Ishikawa (cell line): Measurements from ENCODE around the gene ARHGAP9.

Experiments
- CEBPB ChIP-seq: IDR thresholded peaks from 2 replicates; pipeline ENCODE4 v1.6.1; 2012
- CREB1 ChIP-seq: IDR thresholded peaks from 2 replicates; pipeline ENCODE4 v1.6.1; 2012; ENCODE audit warnings: low read depth
- EGR1 ChIP-seq: IDR thresholded peaks from 2 replicates; pipeline ENCODE4 v1.6.1; 2012
- EP300 ChIP-seq: IDR thresholded peaks from 2 replicates; pipeline ENCODE4 v1.6.1; 2012; ENCODE audit warnings: borderline replicate concordance
- FOXM1 ChIP-seq: IDR thresholded peaks from 2 replicates; pipeline ENCODE4 v1.6.1; 2012; ENCODE audit warnings: low read depth, borderline replicate concordance
- MAX ChIP-seq: IDR thresholded peaks from 2 replicates; pipeline ENCODE4 v1.6.1; 2012
- NFIC ChIP-seq: IDR thresholded peaks from 2 replicates; pipeline ENCODE4 v1.6.1; 2012
- RAD21 ChIP-seq: IDR thresholded peaks from 2 replicates; pipeline ENCODE4 v1.6.1; 2012; ENCODE audit warnings: low read depth
- TAF1 ChIP-seq: IDR thresholded peaks from 2 replicates; pipeline ENCODE4 v1.6.1; 2012; ENCODE audit warnings: low read depth, mild to moderate bottlenecking
- TCF12 ChIP-seq: IDR thresholded peaks from 2 replicates; pipeline ENCODE4 v1.6.1; 2012; ENCODE audit warnings: low read depth
- YY1 ChIP-seq: IDR thresholded peaks from 2 replicates; pipeline ENCODE4 v1.6.1; 2012; ENCODE audit warnings: low read depth
- ZBTB7A ChIP-seq: IDR thresholded peaks from 2 replicates; pipeline ENCODE4 v1.6.1; 2012; ENCODE audit warnings: low read depth
- TF ChIP-seq, protein P1 (sequence below): IDR thresholded peaks from 2 replicates; pipeline ENCODE4 v1.6.1; 2012; ENCODE audit warnings: low read depth, mild to moderate bottlenecking
- TF ChIP-seq, protein P2 (sequence below): IDR thresholded peaks from 2 replicates; pipeline ENCODE4 v1.6.1; 2012

GRCh38 chr12:57475271-57476161, 4.2 kb downstream of the ARHGAP9 start:
- no peak for TF ChIP-seq YY1
- no peak for TF ChIP-seq NFIC
- no peak for TF ChIP-seq TAF1
- no peak for TF ChIP-seq MAX
- TF ChIP-seq, protein P1, sequence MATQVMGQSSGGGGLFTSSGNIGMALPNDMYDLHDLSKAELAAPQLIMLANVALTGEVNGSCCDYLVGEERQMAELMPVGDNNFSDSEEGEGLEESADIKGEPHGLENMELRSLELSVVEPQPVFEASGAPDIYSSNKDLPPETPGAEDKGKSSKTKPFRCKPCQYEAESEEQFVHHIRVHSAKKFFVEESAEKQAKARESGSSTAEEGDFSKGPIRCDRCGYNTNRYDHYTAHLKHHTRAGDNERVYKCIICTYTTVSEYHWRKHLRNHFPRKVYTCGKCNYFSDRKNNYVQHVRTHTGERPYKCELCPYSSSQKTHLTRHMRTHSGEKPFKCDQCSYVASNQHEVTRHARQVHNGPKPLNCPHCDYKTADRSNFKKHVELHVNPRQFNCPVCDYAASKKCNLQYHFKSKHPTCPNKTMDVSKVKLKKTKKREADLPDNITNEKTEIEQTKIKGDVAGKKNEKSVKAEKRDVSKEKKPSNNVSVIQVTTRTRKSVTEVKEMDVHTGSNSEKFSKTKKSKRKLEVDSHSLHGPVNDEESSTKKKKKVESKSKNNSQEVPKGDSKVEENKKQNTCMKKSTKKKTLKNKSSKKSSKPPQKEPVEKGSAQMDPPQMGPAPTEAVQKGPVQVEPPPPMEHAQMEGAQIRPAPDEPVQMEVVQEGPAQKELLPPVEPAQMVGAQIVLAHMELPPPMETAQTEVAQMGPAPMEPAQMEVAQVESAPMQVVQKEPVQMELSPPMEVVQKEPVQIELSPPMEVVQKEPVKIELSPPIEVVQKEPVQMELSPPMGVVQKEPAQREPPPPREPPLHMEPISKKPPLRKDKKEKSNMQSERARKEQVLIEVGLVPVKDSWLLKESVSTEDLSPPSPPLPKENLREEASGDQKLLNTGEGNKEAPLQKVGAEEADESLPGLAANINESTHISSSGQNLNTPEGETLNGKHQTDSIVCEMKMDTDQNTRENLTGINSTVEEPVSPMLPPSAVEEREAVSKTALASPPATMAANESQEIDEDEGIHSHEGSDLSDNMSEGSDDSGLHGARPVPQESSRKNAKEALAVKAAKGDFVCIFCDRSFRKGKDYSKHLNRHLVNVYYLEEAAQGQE, result no peak
- TF ChIP-seq TCF12, result no peak
- no peak for TF ChIP-seq EGR1
- no peak for TF ChIP-seq CREB1
- no peak for TF ChIP-seq EP300
- TF ChIP-seq FOXM1, result no peak
- no peak for TF ChIP-seq ZBTB7A
- TF ChIP-seq CEBPB, result no peak
- TF ChIP-seq, protein P2, sequence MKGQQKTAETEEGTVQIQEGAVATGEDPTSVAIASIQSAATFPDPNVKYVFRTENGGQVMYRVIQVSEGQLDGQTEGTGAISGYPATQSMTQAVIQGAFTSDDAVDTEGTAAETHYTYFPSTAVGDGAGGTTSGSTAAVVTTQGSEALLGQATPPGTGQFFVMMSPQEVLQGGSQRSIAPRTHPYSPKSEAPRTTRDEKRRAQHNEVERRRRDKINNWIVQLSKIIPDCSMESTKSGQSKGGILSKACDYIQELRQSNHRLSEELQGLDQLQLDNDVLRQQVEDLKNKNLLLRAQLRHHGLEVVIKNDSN, result no peak
- TF ChIP-seq RAD21, result no peak
